Measurements from ENCODE around the gene HAUS1. TPM values are rescaled to one million over a fixed set of nuclear protein-coding genes. Genes with fewer than 3 reads are reported as not detected.

The HAUS1 gene
- total and polyA plus RNA-seq, 4 experiments from 2014 or later = 23.2 to 82.6 (median 31.5) TPM

GRCh38 chr18:46176001-46176400, 71.8 kb downstream of the HAUS1 start:
- peak overlapping the region in 5 of 7 donors; percentile 7 to 99 (median 85) for H3K27ac Mint-ChIP-seq
- H3K27me3 Mint-ChIP-seq = no peaks in the 10 kb centered on the region
- H3K9me3 Mint-ChIP-seq = peaks cover 0 to 3% (median 0%) of the 10 kb centered on the region in 8 donors
- Histone ChIP-seq H3K36me3 (ENCODE audit: insufficient read depth, low read length) (no peaks in the 10 kb centered on the region), H3K4me1 (ENCODE audit: insufficient read depth, low read length) (peaks cover 64% of the 10 kb centered on the region), H3K27me3 (ENCODE audit: insufficient read depth, low read length) (no peaks in the 10 kb centered on the region), H3K9me3 (ENCODE audit: control insufficient read depth in 1 of 2, low read length in 2 of 2) (no peaks in the 10 kb centered on the region), H3K4me3 (ENCODE audit: low read length in 2 of 2) (no peak overlapping the region), H3K27ac (ENCODE audit: low read depth, low read length) (no peak overlapping the region)
- H3K36me3 Mint-ChIP-seq = peaks cover 3 to 27% of the 10 kb centered on the region in 2 donors
- CTCF ChIA-PET (ENCODE audit: partially characterized antibody) = interaction anchor here (0.7 to 5.9 kb wide), 7 partner anchors 16 to 106 kb away, joined by 3 to 158 read pairs (median 4); no protein-coding TSS in a partner anchor
- peaks cover 23 to 79% (median 42%) of the 10 kb centered on the region in 4 donors for H3K4me1 Mint-ChIP-seq
- intact Hi-C loops (cut with micrococcal nuclease) = loop anchor here (10.0 kb wide), 1 partner anchor 739 kb away; the partner anchor contains the start of genes KATNAL2 and PIAS2
- POLR2A ChIA-PET (ENCODE audit: partially characterized antibody) = no interaction called here
- H3K4me3 Mint-ChIP-seq = peak overlapping the region; percentile 88 to 99 (median 98)
- no peak for DNase-seq

Other genes starting within 250 kb of the HAUS1 start
- gene EPG5, start 137.1 kb upstream of the HAUS1 start, total RNA-seq = 10 to 100 TPM; 64.3 to 69.0 TPM
- gene EPG5, start 137.1 kb upstream of the HAUS1 start, polyA plus RNA-seq = 1 to 10 TPM; 4.1 to 5.7 TPM
- 10 to 100 TPM; 13.3 to 14.0 TPM for gene PSTPIP2, start 32.1 kb upstream of the HAUS1 start, total RNA-seq
- 10 to 100 TPM; 10.9 to 19.7 TPM for gene PSTPIP2, start 32.1 kb upstream of the HAUS1 start, polyA plus RNA-seq
- 100 to 1,000 TPM; 212 to 225 TPM for gene ATP5F1A, start 6.1 kb upstream of the HAUS1 start, total RNA-seq
- 100 to 1,000 TPM; 443 to 681 TPM for gene ATP5F1A, start 6.1 kb upstream of the HAUS1 start, polyA plus RNA-seq